Neutrophil (primary cell): ENCODE measurements around the gene SNX6.

ENCODE experiments used
- H3K27ac ChIP-seq: fragments of 200-600 bp; sonication (generic); 2 replicates; pipeline ENCODE4 v1.5.1; 2016; ENCODE audit warnings: mild to moderate bottlenecking, moderate library complexity
- H3K27me3 ChIP-seq: fragments of 200-600 bp; sonication (generic); 2 replicates; pipeline ENCODE4 v1.6.0; 2016; ENCODE audit warnings: mild to moderate bottlenecking
- H3K36me3 ChIP-seq: fragments of 200-600 bp; sonication (generic); 2 replicates; pipeline ENCODE4 v1.5.1; 2017
- H3K4me1 ChIP-seq, 2 experiments: fragments of 200-600 bp in 1 of 2; sonication (generic) in 1 of 2; 1 replicate in 1 of 2; 2 replicates in 1 of 2; pipeline versions ENCODE4 v1.5.1 to v1.6.1; 2013 to 2016; ENCODE audit warnings: low read depth in 1 of 2, low read length in 1 of 2, mild to moderate bottlenecking in 1 of 2, moderate library complexity in 1 of 2; ENCODE audit not compliant: control insufficient read depth in 1 of 2, insufficient read depth in 1 of 2
- H3K4me3 ChIP-seq, 2 experiments: fragments of 200-600 bp in 1 of 2; sonication (generic) in 1 of 2; 1 replicate in 1 of 2; 2 replicates in 1 of 2; pipeline ENCODE4 v1.5.1; 2013 to 2016; ENCODE audit warnings: low read depth in 1 of 2, low read length in 1 of 2, mild to moderate bottlenecking in 1 of 2, moderate library complexity in 1 of 2
- H3K9me3 ChIP-seq: fragments of 200-600 bp; sonication (generic); 2 replicates; pipeline ENCODE4 v1.5.1; 2016
- TF ChIP-seq, protein P1 (sequence below): fragments of 200-600 bp; sonication (generic); IDR thresholded peaks from 2 replicates; pipeline ENCODE4 v1.5.1; 2016; ENCODE audit warnings: antibody characterized with exemption

SNX6 gene

DNA sequence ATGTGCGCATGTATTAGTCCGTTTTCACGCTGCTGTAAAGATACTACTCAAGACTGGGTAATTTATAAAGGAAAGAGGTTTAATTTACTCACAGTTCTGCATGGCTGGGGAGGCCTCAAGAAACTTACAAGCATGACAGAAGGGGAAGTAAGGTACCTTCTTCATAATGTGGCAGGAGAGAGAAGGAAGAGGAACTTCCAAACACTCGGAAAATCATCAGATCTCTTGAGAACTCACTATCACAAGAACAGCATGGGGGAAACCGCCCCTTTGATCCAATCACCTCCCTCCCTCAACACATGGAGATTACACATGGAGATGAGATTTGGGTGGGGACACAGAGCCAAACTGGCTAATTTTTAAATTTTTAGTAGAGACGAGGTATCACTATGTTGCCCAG, 41.8 kb upstream of the SNX6 start:
- TF ChIP-seq, protein P1, sequence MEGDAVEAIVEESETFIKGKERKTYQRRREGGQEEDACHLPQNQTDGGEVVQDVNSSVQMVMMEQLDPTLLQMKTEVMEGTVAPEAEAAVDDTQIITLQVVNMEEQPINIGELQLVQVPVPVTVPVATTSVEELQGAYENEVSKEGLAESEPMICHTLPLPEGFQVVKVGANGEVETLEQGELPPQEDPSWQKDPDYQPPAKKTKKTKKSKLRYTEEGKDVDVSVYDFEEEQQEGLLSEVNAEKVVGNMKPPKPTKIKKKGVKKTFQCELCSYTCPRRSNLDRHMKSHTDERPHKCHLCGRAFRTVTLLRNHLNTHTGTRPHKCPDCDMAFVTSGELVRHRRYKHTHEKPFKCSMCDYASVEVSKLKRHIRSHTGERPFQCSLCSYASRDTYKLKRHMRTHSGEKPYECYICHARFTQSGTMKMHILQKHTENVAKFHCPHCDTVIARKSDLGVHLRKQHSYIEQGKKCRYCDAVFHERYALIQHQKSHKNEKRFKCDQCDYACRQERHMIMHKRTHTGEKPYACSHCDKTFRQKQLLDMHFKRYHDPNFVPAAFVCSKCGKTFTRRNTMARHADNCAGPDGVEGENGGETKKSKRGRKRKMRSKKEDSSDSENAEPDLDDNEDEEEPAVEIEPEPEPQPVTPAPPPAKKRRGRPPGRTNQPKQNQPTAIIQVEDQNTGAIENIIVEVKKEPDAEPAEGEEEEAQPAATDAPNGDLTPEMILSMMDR: no peak
- H3K36me3 ChIP-seq: no peaks in the 10 kb centered on the region
- H3K4me3 ChIP-seq: no peak overlapping the region
- peak overlapping the region; percentile 7 for H3K27ac ChIP-seq
- no peaks in the 10 kb centered on the region for H3K9me3 ChIP-seq
- H3K4me1 ChIP-seq: peaks cover 0 to 5% of the 10 kb centered on the region in 2 experiments
- H3K27me3 ChIP-seq: no peaks in the 10 kb centered on the region

DNA sequence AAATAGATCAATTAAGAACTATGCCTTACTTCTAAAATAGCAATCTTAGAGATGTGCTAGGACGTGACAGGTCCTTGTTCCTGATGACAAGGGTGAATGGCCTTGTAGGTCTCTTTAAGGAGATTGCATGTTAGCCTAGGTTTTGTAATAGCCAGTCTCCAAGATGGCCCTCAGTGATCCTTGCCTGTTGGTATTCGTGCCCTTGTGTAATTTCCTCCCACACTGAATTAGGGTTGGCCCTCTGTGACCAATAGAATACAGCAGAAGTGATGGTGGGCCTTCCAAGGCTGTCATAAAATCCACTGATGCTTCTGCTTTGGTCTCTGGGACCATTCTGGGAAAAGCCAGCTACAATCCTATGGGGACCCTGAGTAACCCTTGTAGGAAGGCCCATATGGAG, 38.2 kb upstream of the SNX6 start:
- no peak overlapping the region for H3K4me3 ChIP-seq
- H3K4me1 ChIP-seq: peaks cover 0 to 12% of the 10 kb centered on the region in 2 experiments
- no peak overlapping the region for H3K27ac ChIP-seq
- TF ChIP-seq, protein P1: no peak
- no peaks in the 10 kb centered on the region for H3K9me3 ChIP-seq
- no peaks in the 10 kb centered on the region for H3K27me3 ChIP-seq
- no peaks in the 10 kb centered on the region for H3K36me3 ChIP-seq

GRCh38 chr14:34667007-34667406, 37.1 kb upstream of the SNX6 start:
- Histone ChIP-seq H3K9me3 (no peaks in the 10 kb centered on the region), H3K4me3 (no peak overlapping the region), H3K27ac (no peak overlapping the region), H3K36me3 (no peaks in the 10 kb centered on the region), H3K27me3 (no peaks in the 10 kb centered on the region), H3K4me1 (peaks cover 0 to 12% of the 10 kb centered on the region in 2 experiments)
- TF ChIP-seq, protein P1: no peak

DNA sequence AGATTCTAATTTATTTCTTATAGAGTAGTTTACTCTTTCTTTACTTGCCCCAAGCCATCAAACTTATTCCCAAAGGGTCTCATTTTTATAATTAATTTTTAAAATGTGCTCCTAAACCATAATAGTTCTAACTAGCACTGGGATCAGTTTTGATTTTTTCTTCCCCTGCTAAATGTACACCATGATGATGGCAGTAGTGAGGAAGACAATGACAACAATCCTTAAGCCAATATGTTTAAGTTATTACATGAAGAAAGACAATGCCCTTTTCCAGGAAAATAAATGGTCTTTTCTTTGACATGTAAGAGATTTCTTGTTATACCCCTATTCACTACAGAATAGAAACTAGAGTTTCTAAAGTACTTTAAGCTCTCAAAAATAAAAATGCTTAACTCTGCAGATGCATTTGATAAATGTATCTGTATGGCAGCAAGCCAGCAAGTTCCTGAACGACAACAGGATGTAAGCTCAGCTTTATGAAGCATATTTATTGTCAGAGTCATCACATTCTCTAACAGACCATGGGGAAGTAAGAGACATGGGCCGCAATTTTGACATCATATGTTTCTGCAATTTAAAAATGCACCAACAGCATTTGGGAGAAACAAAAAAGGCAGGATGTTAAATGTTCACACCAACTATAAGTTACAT, 36.0 kb upstream of the SNX6 start:
- Histone ChIP-seq H3K27me3 (no peaks in the 10 kb centered on the region), H3K27ac (no peak overlapping the region), H3K9me3 (no peaks in the 10 kb centered on the region), H3K36me3 (no peaks in the 10 kb centered on the region), H3K4me3 (no peak overlapping the region), H3K4me1 (peaks cover 0 to 12% of the 10 kb centered on the region in 2 experiments)
- TF ChIP-seq, protein P1: no peak

GRCh38 chr14:34662561-34663088, 32.7 kb upstream of the SNX6 start:
- TF ChIP-seq, protein P1: no peak
- Histone ChIP-seq H3K4me1 (peaks cover 0 to 7% of the 10 kb centered on the region in 2 experiments), H3K4me3 (no peak overlapping the region), H3K27ac (no peak overlapping the region), H3K36me3 (no peaks in the 10 kb centered on the region), H3K27me3 (no peaks in the 10 kb centered on the region), H3K9me3 (no peaks in the 10 kb centered on the region)
